HEK293 (cell line): ENCODE measurements around the gene PLEKHM2.

Experiments used
- HOXA7 ChIP-seq: sonication (generic); formaldehyde crosslinking; IDR thresholded peaks from 2 replicates; pipeline ENCODE4 v1.8.1; 2022; ENCODE audit warnings: missing genetic modification reagents, borderline replicate concordance
- YY1 ChIP-seq: fragments of 450-650 bp; formaldehyde crosslinking; IDR thresholded peaks from 2 replicates; pipeline ENCODE4 v1.5.1; 2018; ENCODE audit warnings: missing biosample characterization, missing genetic modification characterization
- ZBTB21 ChIP-seq: fragments of 450-650 bp; formaldehyde crosslinking; IDR thresholded peaks from 2 replicates; pipeline ENCODE4 v1.5.1; 2017; ENCODE audit warnings: missing biosample characterization, missing genetic modification characterization
- ZNF133 ChIP-seq: fragments of 450-650 bp; formaldehyde crosslinking; IDR thresholded peaks from 2 replicates; pipeline ENCODE4 v1.5.1; 2016; ENCODE audit warnings: missing biosample characterization, missing genetic modification characterization
- ZNF221 ChIP-seq: fragments of 450-650 bp; formaldehyde crosslinking; IDR thresholded peaks from 2 replicates; pipeline ENCODE4 v1.5.1; 2017; ENCODE audit warnings: missing biosample characterization, missing genetic modification characterization, borderline replicate concordance
- ZNF777 ChIP-seq: fragments of 450-650 bp; formaldehyde crosslinking; IDR thresholded peaks from 2 replicates; pipeline ENCODE4 v1.5.1; 2017; ENCODE audit warnings: missing biosample characterization, missing genetic modification characterization, borderline replicate concordance
- TF ChIP-seq, protein P1 (sequence below): fragments of 450-650 bp; formaldehyde crosslinking; IDR thresholded peaks from 2 replicates; pipeline ENCODE4 v1.5.1; 2016; ENCODE audit warnings: missing biosample characterization, missing genetic modification characterization

DNA sequence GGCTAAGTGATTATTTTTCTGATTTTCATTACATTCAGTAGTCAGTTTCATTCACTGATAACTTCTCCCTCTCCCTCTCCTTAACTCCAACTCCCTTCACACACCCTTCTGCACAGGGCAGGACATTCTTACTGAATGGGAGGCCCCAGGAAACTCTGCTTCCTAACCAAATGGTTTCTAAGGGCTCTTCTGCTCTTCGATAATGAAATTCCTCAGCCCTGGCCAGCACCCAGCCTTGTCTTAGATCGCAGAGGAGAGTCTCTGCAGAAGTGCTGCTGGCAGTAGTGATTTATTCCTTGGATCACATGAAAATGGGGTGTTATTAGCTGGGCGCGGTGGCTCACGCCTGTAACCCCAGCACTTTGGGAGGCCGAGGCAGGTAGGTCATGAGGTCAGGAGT is 16.4 kb downstream of the PLEKHM2 start:
- TF ChIP-seq, protein P1, sequence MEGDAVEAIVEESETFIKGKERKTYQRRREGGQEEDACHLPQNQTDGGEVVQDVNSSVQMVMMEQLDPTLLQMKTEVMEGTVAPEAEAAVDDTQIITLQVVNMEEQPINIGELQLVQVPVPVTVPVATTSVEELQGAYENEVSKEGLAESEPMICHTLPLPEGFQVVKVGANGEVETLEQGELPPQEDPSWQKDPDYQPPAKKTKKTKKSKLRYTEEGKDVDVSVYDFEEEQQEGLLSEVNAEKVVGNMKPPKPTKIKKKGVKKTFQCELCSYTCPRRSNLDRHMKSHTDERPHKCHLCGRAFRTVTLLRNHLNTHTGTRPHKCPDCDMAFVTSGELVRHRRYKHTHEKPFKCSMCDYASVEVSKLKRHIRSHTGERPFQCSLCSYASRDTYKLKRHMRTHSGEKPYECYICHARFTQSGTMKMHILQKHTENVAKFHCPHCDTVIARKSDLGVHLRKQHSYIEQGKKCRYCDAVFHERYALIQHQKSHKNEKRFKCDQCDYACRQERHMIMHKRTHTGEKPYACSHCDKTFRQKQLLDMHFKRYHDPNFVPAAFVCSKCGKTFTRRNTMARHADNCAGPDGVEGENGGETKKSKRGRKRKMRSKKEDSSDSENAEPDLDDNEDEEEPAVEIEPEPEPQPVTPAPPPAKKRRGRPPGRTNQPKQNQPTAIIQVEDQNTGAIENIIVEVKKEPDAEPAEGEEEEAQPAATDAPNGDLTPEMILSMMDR (tag by site-specific recombination): no peak
- TF ChIP-seq YY1 (tag by site-specific recombination) (no peak), ZNF777 (tag by site-specific recombination) (no peak), ZNF221 (tag by site-specific recombination) (no peak), HOXA7 (no peak), ZBTB21 (tag by site-specific recombination) (no peak), ZNF133 (tag by site-specific recombination) (no peak)
